A673 (cell line): ENCODE data around the gene ZBTB44. TPM values are rescaled to one million over a fixed set of nuclear protein-coding genes. Genes with fewer than 3 reads are reported as not detected.

Experiments used
- BruUV-seq: library from RNA; stranded (reverse); fragments of 400-500 nt; replicated peaks from 2 replicates; lab custom pipeline; 2021; lab: Mats Ljungman, UMichigan
- CTCF ChIA-PET: fragments of 300-600 bp; sonication (Branson Sonifier 250); formaldehyde crosslinking; loops from one replicate; lab custom pipeline; 2022; ENCODE audit warnings: antibody characterized with exemption; lab: Charles Lee
- POLR2A ChIA-PET: fragments of 300-600 bp; sonication (Branson Sonifier 250); formaldehyde crosslinking; loops from one replicate; lab custom pipeline; 2022; ENCODE audit warnings: antibody characterized with exemption; ENCODE audit not compliant: low non-redundant PET; lab: Charles Lee
- DNase-seq: peaks from one replicate; pipeline ENCODE4 v3.0.0-alpha.2; 2015; ENCODE audit warnings: low spot score
- H3K27ac ChIP-seq: fragments of 200-600 bp; sonication (generic); 2 replicates; pipeline ENCODE4 v1.5.1; 2016; ENCODE audit warnings: mixed run types, low read depth, mild to moderate bottlenecking, mixed read lengths, antibody characterized with exemption, low read length; ENCODE audit not compliant: poor library complexity, severe bottlenecking
- H3K27me3 ChIP-seq: fragments of 200-600 bp; sonication (generic); replicated peaks from 2 replicates; pipeline ENCODE4 v1.6.1; 2017; ENCODE audit warnings: mixed run types, low read depth, mild to moderate bottlenecking, mixed read lengths, antibody characterized with exemption, low read length; ENCODE audit not compliant: insufficient read depth, poor library complexity
- H3K36me3 ChIP-seq: fragments of 200-600 bp; sonication (generic); 2 replicates; pipeline ENCODE4 v1.6.1; 2016; ENCODE audit warnings: mixed run types, mild to moderate bottlenecking, mixed read lengths, antibody characterized with exemption, low read length; ENCODE audit not compliant: insufficient read depth, poor library complexity, severe bottlenecking
- H3K4me1 ChIP-seq: fragments of 200-600 bp; sonication (generic); 2 replicates; pipeline ENCODE4 v1.6.1; 2017; ENCODE audit warnings: mixed run types, mild to moderate bottlenecking, mixed read lengths, antibody characterized with exemption, low read length; ENCODE audit not compliant: insufficient read depth, poor library complexity, severe bottlenecking
- H3K4me3 ChIP-seq: fragments of 200-600 bp; sonication (generic); 2 replicates; pipeline ENCODE4 v1.5.1; 2016; ENCODE audit warnings: low read depth, mixed run types, mild to moderate bottlenecking, mixed read lengths, low read length; ENCODE audit not compliant: poor library complexity, severe bottlenecking
- H3K9me3 ChIP-seq: fragments of 200-600 bp; sonication (generic); 2 replicates; pipeline ENCODE4 v1.6.1; 2016; ENCODE audit warnings: mixed run types, low read depth, mild to moderate bottlenecking, mixed read lengths, antibody characterized with exemption, low read length; ENCODE audit not compliant: poor library complexity, severe bottlenecking
- CTCF ChIP-seq: fragments of 300-800, 200-600 bp; sonication (generic); conservative IDR thresholded peaks from 2 replicates; pipeline ENCODE4 v1.5.1; 2017; ENCODE audit warnings: low read depth, mild to moderate bottlenecking, antibody characterized with exemption, low read length, moderate library complexity, mixed read lengths
- EZH2 ChIP-seq: fragments of 200-600 bp; sonication (generic); IDR thresholded peaks from 2 replicates; pipeline ENCODE4 v1.6.1; 2017; ENCODE audit warnings: borderline replicate concordance, low read depth, mild to moderate bottlenecking, mixed read lengths, antibody characterized with exemption, low read length; ENCODE audit not compliant: poor library complexity, severe bottlenecking
- intact Hi-C: fragments of 100-400 bp; cut with micrococcal nuclease; formaldehyde crosslinking; loops from one replicate; pipeline ENCODE4 v1.10.0; 2022; ENCODE audit not compliant: unreplicated experiment
- total RNA-seq: library from RNA; stranded (reverse); gene quantifications from 2 replicates; pipeline ENCODE4 v1.2.3, GENCODE V29; 2021

ZBTB44 gene
- total RNA-seq, 1 experiment from 2014 or later = 37.0 TPM

- no peak for TF ChIP-seq CTCF
- TF ChIP-seq EZH2 = no peak
- H3K27ac ChIP-seq = no peak overlapping the region
- POLR2A ChIA-PET = no interaction called here
- no peaks in the 10 kb centered on the region for H3K27me3 ChIP-seq
- no peak overlapping the region for H3K4me3 ChIP-seq
- DNase-seq = no peak
- no peaks in the 10 kb centered on the region for H3K9me3 ChIP-seq
- BruUV-seq = no TSS peak
- H3K4me1 ChIP-seq = no peaks in the 10 kb centered on the region
- no peaks in the 10 kb centered on the region for H3K36me3 ChIP-seq
- intact Hi-C loops = loop anchor here (5.0 to 10.0 kb wide), 2 partner anchors 288 to 685 kb away; no protein-coding TSS in a partner anchor
- CTCF ChIA-PET = interaction anchor here (0.5 kb wide), 1 partner anchor 57 kb away, joined by 4 read pairs; no protein-coding TSS in a partner anchor
Measured at GRCh38 chr11:130209954-130210854, 104.5 kb downstream of the ZBTB44 start.

GRCh38 chr11:130209128-130209932 lies 105.4 kb downstream of the ZBTB44 start:
- CTCF ChIA-PET = no interaction called here
- no peaks in the 10 kb centered on the region for H3K36me3 ChIP-seq
- no peak for DNase-seq
- POLR2A ChIA-PET = no interaction called here
- H3K27me3 ChIP-seq = no peaks in the 10 kb centered on the region
- H3K27ac ChIP-seq = no peak overlapping the region
- TF ChIP-seq EZH2 (no peak), CTCF (no peak)
- no peaks in the 10 kb centered on the region for H3K9me3 ChIP-seq
- no TSS peak for BruUV-seq
- H3K4me1 ChIP-seq = no peaks in the 10 kb centered on the region
- intact Hi-C loops = no loop called here
- H3K4me3 ChIP-seq = no peak overlapping the region

- no peak for DNase-seq
- no peak overlapping the region for H3K4me3 ChIP-seq
- H3K4me1 ChIP-seq = no peaks in the 10 kb centered on the region
- intact Hi-C loops = no loop called here
- ChIA-PET CTCF (no interaction called here), POLR2A (no interaction called here)
- no peak overlapping the region for H3K27ac ChIP-seq
- no peak for TF ChIP-seq EZH2
- TF ChIP-seq CTCF = no peak
- no peaks in the 10 kb centered on the region for H3K36me3 ChIP-seq
- no TSS peak for BruUV-seq
- no peaks in the 10 kb centered on the region for H3K27me3 ChIP-seq
- H3K9me3 ChIP-seq = no peaks in the 10 kb centered on the region
Measured at GRCh38 chr11:130208241-130209127, 106.2 kb downstream of the ZBTB44 start.
